Breast epithelium (tissue), 3 donors: Measurements from ENCODE around the gene HSPE1.

ENCODE experiments used
- CTCF ChIP-seq, 3 donors: fragments of 450-650 bp; IDR thresholded peaks; one replicate each; pipeline ENCODE4 v1.5.1; 2016 to 2017; ENCODE audit warnings: antibody characterized with exemption in 3 of 3, mild to moderate bottlenecking in 3 of 3, moderate library complexity in 3 of 3
- POLR2AphosphoS5 ChIP-seq, 3 donors: sonication (generic); formaldehyde crosslinking; IDR thresholded peaks; one replicate each; pipeline ENCODE4 v1.6.1; 2017; ENCODE audit warnings: antibody characterized with exemption in 3 of 3

- no peak for TF ChIP-seq CTCF (IDR thresholded peaks at IDR 0.05)
- TF ChIP-seq POLR2AphosphoS5 (IDR thresholded peaks at IDR 0.05) = no peak
Observed at GRCh38 chr2:197538412-197538811, 38.2 kb downstream of the HSPE1 start.
